KBM-7 (cell line): ENCODE measurements around the gene SRRT.

Source experiments
- DNase-seq: peaks from one replicate; pipeline ENCODE4 v3.0.0-alpha.2; 2015
- in situ Hi-C: fragments of 300-500 bp; cut with MboI; formaldehyde crosslinking; loops from 2 replicates; pipeline ENCODE4 v1.14.3; 2020; ENCODE audit warnings: low sequenced_read_pairs, low pct_unique_long_range_greater_than_20kb, mixed read lengths

Gene SRRT

GRCh38 chr7:100878013-100878412 lies 3.1 kb downstream of the SRRT start:
- in situ Hi-C loops = no loop called here
- DNase-seq = no peak

GRCh38 chr7:100878685-100879084 lies 3.8 kb downstream of the SRRT start:
- in situ Hi-C loops = no loop called here
- no peak for DNase-seq

- in situ Hi-C loops = no loop called here
- no peak for DNase-seq
Measured at GRCh38 chr7:100879685-100880261, 4.9 kb downstream of the SRRT start.

- DNase-seq = no peak
- in situ Hi-C loops = no loop called here
Measured at GRCh38 chr7:100880645-100881044, 5.7 kb downstream of the SRRT start.

- in situ Hi-C loops = no loop called here
- DNase-seq = no peak
Measured at GRCh38 chr7:100881136-100881535, 6.2 kb downstream of the SRRT start.

GRCh38 chr7:100882201-100882600 lies 7.3 kb downstream of the SRRT start:
- in situ Hi-C loops = no loop called here
- no peak for DNase-seq

GRCh38 chr7:100882785-100883526 lies 8.1 kb downstream of the SRRT start:
- no peak for DNase-seq
- in situ Hi-C loops = no loop called here

- DNase-seq = peak; percentile 72
- in situ Hi-C loops = no loop called here
Measured at GRCh38 chr7:100884736-100885439, 10.0 kb downstream of the SRRT start.

GRCh38 chr7:100885440-100886141 lies 10.7 kb downstream of the SRRT start:
- DNase-seq = no peak
- in situ Hi-C loops = no loop called here

- in situ Hi-C loops = no loop called here
Measured at GRCh38 chr7:100886142-100886935, 11.4 kb downstream of the SRRT start.

GRCh38 chr7:100886936-100887515 lies 12.1 kb downstream of the SRRT start:
- no peak for DNase-seq
- in situ Hi-C loops = no loop called here

More at GRCh38 chr7:100886142-100886935, 11.4 kb downstream of the SRRT start:
- no peak for DNase-seq

GRCh38 chr7:100887516-100888290 lies 12.8 kb downstream of the SRRT start:
- in situ Hi-C loops = no loop called here
- DNase-seq = peak; percentile 94

- no peak for DNase-seq
- in situ Hi-C loops = no loop called here
Measured at GRCh38 chr7:100888291-100888987, 13.5 kb downstream of the SRRT start.

GRCh38 chr7:100888988-100889750 lies 14.3 kb downstream of the SRRT start, which contains the start of gene UFSP1:
Gene UFSP1 (minus strand): TSS chr7:100889715. CDS start chr7:100889271, 444 bp downstream.
- peak; percentile 71 for DNase-seq
- in situ Hi-C loops = no loop called here

GRCh38 chr7:100890653-100891567 lies 16.0 kb downstream of the SRRT start:
- DNase-seq = no peak
- in situ Hi-C loops = no loop called here
